ENCODE results near the gene SUPT4H1. TPM values are rescaled to one million over a fixed set of nuclear protein-coding genes. Genes with fewer than 3 reads are reported as not detected.

SUPT4H1 gene
- total RNA-seq, 1 experiment from 2014 or later: 46.0 TPM

- no peak for DNase-seq (ENCODE audit: low read depth)
Observed at GRCh38 chr17:58319173-58320162, 32.5 kb downstream of the SUPT4H1 start.

- DNase-seq (ENCODE audit: low read depth): no peak
Observed at GRCh38 chr17:58318627-58319172, 33.3 kb downstream of the SUPT4H1 start.

- DNase-seq (ENCODE audit: low read depth): no peak
Observed at GRCh38 chr17:58318065-58318481, 33.9 kb downstream of the SUPT4H1 start.

- peak; percentile 73 for DNase-seq (ENCODE audit: low read depth)
Observed at GRCh38 chr17:58317421-58318064, 34.5 kb downstream of the SUPT4H1 start.

GRCh38 chr17:58316260-58316960, 35.6 kb downstream of the SUPT4H1 start:
- no peak for DNase-seq (ENCODE audit: low read depth)

DNA sequence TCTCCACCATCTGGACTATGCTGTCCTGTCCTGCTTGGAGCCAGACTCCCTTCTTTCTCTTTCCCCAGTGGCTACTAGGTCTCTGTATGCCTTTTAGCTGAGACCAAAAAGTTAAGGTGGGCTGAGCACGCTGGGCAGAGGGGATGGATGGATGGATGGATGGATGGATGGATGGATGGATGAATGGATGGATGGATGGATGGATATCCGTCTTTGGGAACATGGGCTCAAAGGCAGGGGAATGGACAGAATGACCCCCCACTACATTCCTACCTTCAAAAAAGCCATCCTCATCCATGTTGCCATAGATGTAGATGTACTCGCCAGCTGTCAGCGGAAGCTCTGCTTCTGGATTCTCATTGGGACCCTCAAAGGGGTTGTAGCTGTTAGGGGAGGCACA, 36.3 kb downstream of the SUPT4H1 start:
- DNase-seq (ENCODE audit: low read depth): no peak

DNA sequence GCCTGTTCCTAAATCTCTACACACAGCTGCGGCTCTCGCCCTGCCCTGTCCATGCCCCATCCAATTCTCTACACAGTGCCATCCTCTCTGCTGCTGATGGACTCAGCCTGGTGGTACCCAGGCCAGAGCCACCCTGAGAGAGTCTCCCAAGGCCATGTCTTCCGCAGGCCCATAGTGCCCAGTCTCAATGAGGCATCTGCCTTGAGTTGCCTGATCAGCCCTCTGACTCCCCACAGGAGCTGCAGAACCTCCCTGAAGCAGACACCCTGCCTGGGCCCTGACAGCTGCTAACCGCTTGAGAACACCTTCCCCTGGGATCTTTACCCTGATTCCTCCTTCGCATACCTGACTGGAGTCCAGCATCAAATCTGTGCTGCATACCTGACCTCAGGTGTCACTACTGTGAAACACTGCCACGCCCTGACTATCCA, 36.7 kb downstream of the SUPT4H1 start:
- no peak for DNase-seq (ENCODE audit: low read depth)

GRCh38 chr17:58314706-58315015, 37.3 kb downstream of the SUPT4H1 start:
- DNase-seq (ENCODE audit: low read depth): no peak

DNA sequence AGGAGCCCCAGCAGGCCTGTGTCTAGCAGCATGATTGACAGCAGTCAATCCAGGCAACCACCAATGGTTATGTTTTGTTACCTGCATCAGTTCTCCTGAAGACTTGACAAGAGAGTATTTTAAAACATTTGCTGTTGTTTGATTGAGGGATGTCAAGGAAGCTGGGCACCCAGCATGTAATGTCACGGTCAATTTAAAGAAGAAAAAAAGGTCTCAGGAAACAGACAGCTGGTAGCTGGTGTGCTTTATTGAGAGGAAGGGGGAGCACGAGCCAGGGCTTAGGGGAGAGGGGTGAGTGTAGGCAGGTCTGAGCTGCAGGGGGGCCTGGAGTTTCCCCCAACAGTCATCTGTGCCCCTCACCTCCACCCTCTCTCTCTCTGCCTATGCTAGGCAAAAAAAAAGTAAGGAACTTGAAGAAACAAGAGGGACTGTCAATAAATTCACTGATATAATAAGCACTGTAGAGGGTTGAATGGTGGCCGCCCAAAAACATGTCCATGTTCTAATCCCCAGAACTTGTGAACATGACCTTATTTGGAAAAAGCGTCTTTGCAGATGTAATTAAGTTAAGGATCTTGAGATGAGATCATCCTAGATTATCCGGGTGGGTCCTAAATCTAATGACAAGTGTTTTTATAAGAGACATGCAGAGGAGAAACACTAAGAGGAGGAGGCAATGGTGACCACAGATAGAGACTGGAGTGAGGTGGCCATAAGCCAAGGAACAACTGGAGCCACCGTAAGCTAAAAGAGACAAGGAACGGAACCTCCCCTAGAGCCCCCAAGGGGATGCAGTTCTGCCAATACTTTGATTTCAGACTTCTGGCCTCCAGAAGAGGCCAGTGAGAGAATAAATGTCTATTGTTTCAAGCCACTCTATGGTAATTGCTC, 37.9 kb downstream of the SUPT4H1 start:
- DNase-seq (ENCODE audit: low read depth): no peak

GRCh38 chr17:58312829-58313228, 39.2 kb downstream of the SUPT4H1 start:
- DNase-seq (ENCODE audit: low read depth): no peak

DNA sequence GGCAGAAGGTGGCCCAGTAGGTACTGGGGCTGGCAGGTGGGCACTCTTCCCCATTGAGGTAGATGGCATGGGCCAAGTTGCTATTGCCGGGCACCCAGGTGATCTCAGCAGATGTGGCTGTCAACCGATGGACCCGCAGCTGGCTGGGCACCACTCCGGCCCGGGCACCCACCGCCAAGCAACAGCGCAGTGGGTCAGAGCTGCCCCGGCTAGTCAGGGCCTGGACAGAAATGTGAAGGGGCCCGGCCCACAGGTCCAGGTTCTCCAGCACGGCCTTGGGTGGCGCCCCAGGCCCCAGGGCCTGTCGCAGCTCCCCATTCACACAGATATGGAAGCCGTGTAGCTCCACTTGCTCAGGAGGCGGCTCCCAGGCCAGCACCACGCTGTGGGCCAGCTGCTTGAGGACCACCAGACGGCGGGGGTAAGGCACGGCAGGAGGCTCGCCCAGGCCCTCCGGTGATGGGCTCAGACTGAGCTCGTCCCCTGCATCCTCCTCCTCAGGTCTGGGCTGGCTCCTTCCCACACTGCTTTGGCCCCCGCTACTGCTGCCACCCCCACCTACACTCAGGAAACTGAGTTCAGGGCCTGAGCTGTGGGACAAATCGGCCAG, 39.9 kb downstream of the SUPT4H1 start:
- no peak for DNase-seq (ENCODE audit: low read depth)

DNA sequence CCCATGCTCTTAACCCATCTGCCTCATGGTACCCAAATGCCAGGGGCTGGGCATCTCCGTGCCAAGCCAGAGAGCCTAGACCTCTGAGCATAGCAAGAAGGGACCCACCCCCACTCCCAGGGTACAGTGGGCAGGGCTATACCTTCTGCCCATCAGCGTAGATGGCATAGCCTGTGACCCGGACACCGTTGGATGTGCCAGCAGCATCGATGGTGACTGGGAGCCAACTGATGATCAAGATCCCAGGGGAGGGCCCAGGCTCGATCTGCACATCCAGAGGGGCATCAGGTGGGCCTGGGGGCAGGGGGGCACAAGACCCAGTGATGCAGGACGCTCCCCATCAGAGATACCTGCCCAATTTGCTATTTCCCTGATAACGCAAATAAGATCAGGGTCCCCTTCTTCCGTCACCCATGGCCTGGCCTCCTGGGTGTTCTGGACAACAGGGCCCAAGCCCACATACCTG, 40.5 kb downstream of the SUPT4H1 start:
- DNase-seq (ENCODE audit: low read depth): no peak

- DNase-seq (ENCODE audit: low read depth): no peak
Observed at GRCh38 chr17:58310511-58311428, 41.2 kb downstream of the SUPT4H1 start.

- DNase-seq (ENCODE audit: low read depth): no peak
Observed at GRCh38 chr17:58309918-58310259, 42.1 kb downstream of the SUPT4H1 start.

- no peak for DNase-seq (ENCODE audit: low read depth)
Observed at GRCh38 chr17:58308985-58309917, 42.8 kb downstream of the SUPT4H1 start.

DNA sequence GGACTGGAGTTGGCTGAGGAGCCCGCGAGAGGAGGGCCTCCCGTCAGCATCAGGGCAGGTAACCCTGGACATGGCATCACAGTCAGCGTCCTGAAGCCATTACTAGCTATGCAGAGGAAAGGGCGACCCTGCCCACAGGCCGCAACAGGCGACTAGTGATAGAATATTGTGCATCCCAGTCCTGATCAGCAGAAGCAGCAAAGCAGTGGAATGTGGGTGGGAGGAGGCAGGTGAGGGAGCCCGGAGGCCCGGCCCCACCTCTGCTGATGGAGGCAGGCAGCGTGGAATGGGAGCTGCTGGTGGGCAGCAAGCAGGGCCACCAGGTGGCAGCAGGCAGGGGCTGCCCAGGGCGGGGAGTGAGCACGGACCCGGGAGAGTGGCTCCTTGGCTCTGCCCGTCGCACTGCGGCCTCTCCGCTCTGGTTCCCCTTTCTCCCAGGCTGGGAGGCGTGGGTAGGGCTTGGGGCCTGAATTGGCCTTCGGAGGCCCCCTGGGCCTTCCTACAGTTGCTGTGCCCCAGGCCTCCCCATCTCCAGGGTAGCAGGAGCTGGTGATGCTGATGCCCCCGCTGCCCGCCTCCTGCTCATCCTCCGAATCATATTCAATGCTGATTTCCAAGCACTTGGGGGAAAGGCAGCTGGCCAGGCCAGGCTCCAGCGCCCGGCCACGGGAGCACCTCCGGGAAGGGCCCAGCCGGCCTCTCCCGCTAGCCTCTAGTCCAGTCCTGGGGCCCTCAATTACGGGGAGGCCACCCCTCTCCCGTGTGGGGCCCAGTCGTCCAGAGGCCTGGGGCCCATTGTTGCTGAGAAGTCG, 43.6 kb downstream of the SUPT4H1 start:
- DNase-seq (ENCODE audit: low read depth): no peak

- DNase-seq (ENCODE audit: low read depth): no peak
Observed at GRCh38 chr17:58307468-58308172, 44.4 kb downstream of the SUPT4H1 start.
